ENCODE measurements around the gene DNAJA1. TPM values are rescaled to one million over a fixed set of nuclear protein-coding genes. Genes with fewer than 3 reads are reported as not detected.
A peak's percentile ranks its signal among the peaks of the same experiment; 100 is the strongest.

DNAJA1 gene
- total RNA-seq, 2 donors from 2014 or later = 139 to 172 TPM

DNA sequence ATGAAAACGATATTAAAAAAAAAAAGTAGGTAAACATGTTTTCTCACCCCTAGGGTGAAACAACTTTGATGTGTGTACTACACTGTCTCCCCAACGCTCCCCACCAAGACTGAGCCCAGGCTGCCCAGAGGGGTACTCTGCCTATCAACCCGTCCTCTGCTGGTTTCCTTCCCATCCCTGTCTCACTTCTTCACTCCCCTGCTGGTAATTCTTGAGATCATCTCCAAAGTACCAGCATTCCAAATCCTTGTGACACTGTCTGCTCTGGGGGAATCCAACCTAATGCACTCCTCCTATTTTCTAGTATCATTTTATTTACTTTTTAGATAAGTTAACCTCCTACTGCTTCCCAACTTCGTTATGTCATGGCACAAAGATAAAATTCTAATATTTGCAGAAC is 17.3 kb upstream of the DNAJA1 start:
- Histone ChIP-seq H3K36me3 (ENCODE audit: control insufficient read depth, insufficient read depth, low read length) (no peaks in the 10 kb centered on the region), H3K27ac (ENCODE audit: low read depth, low read length) (no peak overlapping the region), H3K9me3 (ENCODE audit: control insufficient read depth, low read length) (peaks cover 3% of the 10 kb centered on the region), H3K4me1 (ENCODE audit: control insufficient read depth, insufficient read depth, low read length) (no peaks in the 10 kb centered on the region), H3K4me3 (ENCODE audit: low read length) (no peak overlapping the region), H3K27me3 (ENCODE audit: control insufficient read depth, insufficient read depth, low read length, poor library complexity, severe bottlenecking) (peaks cover 9% of the 10 kb centered on the region), H3K9ac (ENCODE audit: extremely low read depth, low read length, poor library complexity, severe bottlenecking) (no peak overlapping the region)
- TF ChIP-seq, protein P1, sequence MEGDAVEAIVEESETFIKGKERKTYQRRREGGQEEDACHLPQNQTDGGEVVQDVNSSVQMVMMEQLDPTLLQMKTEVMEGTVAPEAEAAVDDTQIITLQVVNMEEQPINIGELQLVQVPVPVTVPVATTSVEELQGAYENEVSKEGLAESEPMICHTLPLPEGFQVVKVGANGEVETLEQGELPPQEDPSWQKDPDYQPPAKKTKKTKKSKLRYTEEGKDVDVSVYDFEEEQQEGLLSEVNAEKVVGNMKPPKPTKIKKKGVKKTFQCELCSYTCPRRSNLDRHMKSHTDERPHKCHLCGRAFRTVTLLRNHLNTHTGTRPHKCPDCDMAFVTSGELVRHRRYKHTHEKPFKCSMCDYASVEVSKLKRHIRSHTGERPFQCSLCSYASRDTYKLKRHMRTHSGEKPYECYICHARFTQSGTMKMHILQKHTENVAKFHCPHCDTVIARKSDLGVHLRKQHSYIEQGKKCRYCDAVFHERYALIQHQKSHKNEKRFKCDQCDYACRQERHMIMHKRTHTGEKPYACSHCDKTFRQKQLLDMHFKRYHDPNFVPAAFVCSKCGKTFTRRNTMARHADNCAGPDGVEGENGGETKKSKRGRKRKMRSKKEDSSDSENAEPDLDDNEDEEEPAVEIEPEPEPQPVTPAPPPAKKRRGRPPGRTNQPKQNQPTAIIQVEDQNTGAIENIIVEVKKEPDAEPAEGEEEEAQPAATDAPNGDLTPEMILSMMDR (conservative IDR thresholded peaks at IDR 0.05) = peak; percentile 56
- peaks cover 14% of the 10 kb centered on the region for H3K36me3 Mint-ChIP-seq (ENCODE audit: low read depth)
- H3K9me3 Mint-ChIP-seq = no peaks in the 10 kb centered on the region
- no peak overlapping the region for H3K4me3 Mint-ChIP-seq
- no peak for DNase-seq
- WGBS, 2 experiments (ENCODE audit: insufficient coverage in 1 of 2, insufficient read length in 1 of 2) = 40 to 71% methylated on average over 1 to 3 of the region's 4 CpGs
- peak overlapping the region; percentile 18 for H3K27ac Mint-ChIP-seq
- H3K27me3 Mint-ChIP-seq (ENCODE audit: insufficient read depth) = peaks cover 3% of the 10 kb centered on the region
- peaks cover 6% of the 10 kb centered on the region for H3K4me1 Mint-ChIP-seq

DNA sequence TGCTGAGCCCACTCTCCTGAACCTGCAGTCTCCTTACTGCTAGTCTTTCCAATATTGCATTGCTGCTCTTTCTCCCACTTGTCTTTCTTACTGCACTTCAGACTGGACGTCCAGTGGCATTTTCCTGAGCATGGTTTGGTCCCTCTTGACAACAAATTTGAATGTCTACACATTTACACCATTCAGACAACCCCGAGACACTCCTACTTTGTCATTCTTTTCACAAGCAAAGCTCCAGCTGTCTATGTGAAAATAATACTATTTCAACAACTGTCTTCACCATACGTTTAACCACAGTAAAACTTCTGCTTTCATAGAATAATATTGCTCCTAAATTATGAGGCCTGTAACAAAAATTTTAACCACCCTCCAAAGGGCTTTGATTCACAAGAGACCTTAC is 13.2 kb upstream of the DNAJA1 start:
- WGBS, 2 experiments (ENCODE audit: insufficient coverage in 1 of 2, insufficient read length in 1 of 2) = 84% methylated on average over 3 of the region's 3 CpGs
- Histone ChIP-seq H3K9me3 (ENCODE audit: control insufficient read depth, low read length) (no peaks in the 10 kb centered on the region), H3K4me1 (ENCODE audit: control insufficient read depth, insufficient read depth, low read length) (no peaks in the 10 kb centered on the region), H3K4me3 (ENCODE audit: low read length) (no peak overlapping the region), H3K9ac (ENCODE audit: extremely low read depth, low read length, poor library complexity, severe bottlenecking) (no peak overlapping the region), H3K27ac (ENCODE audit: low read depth, low read length) (no peak overlapping the region), H3K36me3 (ENCODE audit: control insufficient read depth, insufficient read depth, low read length) (no peaks in the 10 kb centered on the region), H3K27me3 (ENCODE audit: control insufficient read depth, insufficient read depth, low read length, poor library complexity, severe bottlenecking) (peaks cover 9% of the 10 kb centered on the region)
- H3K27ac Mint-ChIP-seq = no peak overlapping the region
- DNase-seq = no peak
- peaks cover 15% of the 10 kb centered on the region for H3K36me3 Mint-ChIP-seq (ENCODE audit: low read depth)
- TF ChIP-seq, protein P1 (conservative IDR thresholded peaks at IDR 0.05) = no peak
- H3K4me1 Mint-ChIP-seq = peaks cover 6% of the 10 kb centered on the region
- H3K9me3 Mint-ChIP-seq = no peaks in the 10 kb centered on the region
- no peak overlapping the region for H3K4me3 Mint-ChIP-seq
- H3K27me3 Mint-ChIP-seq (ENCODE audit: insufficient read depth) = peaks cover 3% of the 10 kb centered on the region

DNA sequence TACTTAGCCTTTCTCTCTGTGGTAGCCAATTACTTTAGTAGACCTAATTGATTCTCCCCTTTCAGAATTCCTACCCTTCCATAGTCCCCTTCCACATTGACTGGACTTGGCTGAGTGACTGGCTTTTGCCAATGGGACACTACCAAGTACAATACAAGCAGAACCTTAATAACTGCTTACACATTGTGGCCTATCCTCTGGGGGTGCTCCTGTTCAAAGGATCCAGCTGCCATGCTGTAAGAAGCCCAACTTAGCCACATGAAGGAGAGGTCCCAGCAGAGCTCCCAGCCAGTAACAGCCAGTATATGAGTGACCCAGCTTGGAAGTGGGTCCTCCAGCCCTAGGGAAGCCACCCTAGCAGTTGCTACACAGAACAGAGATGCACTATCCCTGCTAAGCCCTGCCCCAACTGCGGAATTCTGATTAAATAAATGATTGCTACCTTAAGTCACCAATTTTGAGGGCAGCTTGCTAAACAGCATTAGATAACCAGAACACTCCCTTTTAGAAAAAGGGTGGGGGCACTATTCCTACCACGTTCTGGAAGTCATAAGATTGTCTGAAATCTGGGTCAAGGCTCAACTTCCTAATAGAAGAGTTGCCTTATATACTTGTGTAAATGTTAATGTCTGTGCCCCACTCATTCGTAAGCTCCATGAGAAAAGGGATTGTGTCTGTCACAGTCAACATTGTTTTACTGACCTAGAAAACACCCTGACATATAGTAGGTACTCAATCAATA is 12.6 kb upstream of the DNAJA1 start:
- Histone ChIP-seq H3K9me3 (ENCODE audit: control insufficient read depth, low read length) (no peaks in the 10 kb centered on the region), H3K4me1 (ENCODE audit: control insufficient read depth, insufficient read depth, low read length) (no peaks in the 10 kb centered on the region), H3K27ac (ENCODE audit: low read depth, low read length) (no peak overlapping the region), H3K4me3 (ENCODE audit: low read length) (no peak overlapping the region), H3K27me3 (ENCODE audit: control insufficient read depth, insufficient read depth, low read length, poor library complexity, severe bottlenecking) (peaks cover 9% of the 10 kb centered on the region), H3K36me3 (ENCODE audit: control insufficient read depth, insufficient read depth, low read length) (no peaks in the 10 kb centered on the region), H3K9ac (ENCODE audit: extremely low read depth, low read length, poor library complexity, severe bottlenecking) (no peak overlapping the region)
- DNase-seq = no peak
- no peaks in the 10 kb centered on the region for H3K9me3 Mint-ChIP-seq
- peaks cover 3% of the 10 kb centered on the region for H3K27me3 Mint-ChIP-seq (ENCODE audit: insufficient read depth)
- peaks cover 15% of the 10 kb centered on the region for H3K36me3 Mint-ChIP-seq (ENCODE audit: low read depth)
- WGBS, 2 experiments (ENCODE audit: insufficient coverage in 1 of 2, insufficient read length in 1 of 2) = 93 to 94% methylated on average over 2 to 3 of the region's 3 CpGs
- peaks cover 3% of the 10 kb centered on the region for H3K4me1 Mint-ChIP-seq
- no peak overlapping the region for H3K4me3 Mint-ChIP-seq
- TF ChIP-seq, protein P1 (conservative IDR thresholded peaks at IDR 0.05) = no peak
- no peak overlapping the region for H3K27ac Mint-ChIP-seq

Measured in endodermal cell (in vitro differentiated cells).